ENCODE results near the gene BSDC1. TPM values are rescaled to one million over a fixed set of nuclear protein-coding genes. Genes with fewer than 3 reads are reported as not detected.

The BSDC1 gene
- total and polyA plus RNA-seq, 12 donors: 21.4 to 49.4 (median 44.3) TPM

DNA sequence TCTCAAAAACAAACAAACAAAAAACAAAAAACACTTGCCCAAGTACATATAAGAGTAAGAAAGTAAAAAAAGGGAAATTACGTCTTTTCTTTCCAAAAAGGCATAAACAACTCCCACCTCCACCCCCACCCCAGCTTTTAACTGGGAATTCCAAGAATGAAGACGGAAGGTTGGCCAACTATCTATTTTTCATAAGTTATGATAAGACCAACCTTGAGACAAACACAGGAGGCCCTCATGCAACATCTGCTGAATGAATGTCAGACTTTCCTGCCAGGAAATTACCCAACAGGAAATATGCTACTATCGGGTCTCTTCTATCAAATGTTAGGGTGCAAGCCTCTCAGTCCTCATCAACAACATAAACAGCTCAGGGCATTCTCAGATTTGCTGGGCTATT, 1.9 kb downstream of the BSDC1 start:
- Histone ChIP-seq H3K4me3 (peak overlapping the region in 3 of 10 donors; percentile 59 to 88 (median 78)), H3K27ac (peak overlapping the region in 3 of 10 donors; percentile 3 to 91 (median 11)), H3K27me3 (no peaks in the 10 kb centered on the region), H3K9me3 (no peaks in the 10 kb centered on the region), H3K36me3 (peaks cover 0 to 61% (median 10%) of the 10 kb centered on the region in 9 donors), H3K4me1 (peaks cover 7 to 56% (median 41%) of the 10 kb centered on the region in 9 donors)
- TF ChIP-seq, protein P1, sequence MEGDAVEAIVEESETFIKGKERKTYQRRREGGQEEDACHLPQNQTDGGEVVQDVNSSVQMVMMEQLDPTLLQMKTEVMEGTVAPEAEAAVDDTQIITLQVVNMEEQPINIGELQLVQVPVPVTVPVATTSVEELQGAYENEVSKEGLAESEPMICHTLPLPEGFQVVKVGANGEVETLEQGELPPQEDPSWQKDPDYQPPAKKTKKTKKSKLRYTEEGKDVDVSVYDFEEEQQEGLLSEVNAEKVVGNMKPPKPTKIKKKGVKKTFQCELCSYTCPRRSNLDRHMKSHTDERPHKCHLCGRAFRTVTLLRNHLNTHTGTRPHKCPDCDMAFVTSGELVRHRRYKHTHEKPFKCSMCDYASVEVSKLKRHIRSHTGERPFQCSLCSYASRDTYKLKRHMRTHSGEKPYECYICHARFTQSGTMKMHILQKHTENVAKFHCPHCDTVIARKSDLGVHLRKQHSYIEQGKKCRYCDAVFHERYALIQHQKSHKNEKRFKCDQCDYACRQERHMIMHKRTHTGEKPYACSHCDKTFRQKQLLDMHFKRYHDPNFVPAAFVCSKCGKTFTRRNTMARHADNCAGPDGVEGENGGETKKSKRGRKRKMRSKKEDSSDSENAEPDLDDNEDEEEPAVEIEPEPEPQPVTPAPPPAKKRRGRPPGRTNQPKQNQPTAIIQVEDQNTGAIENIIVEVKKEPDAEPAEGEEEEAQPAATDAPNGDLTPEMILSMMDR (IDR thresholded peaks at IDR 0.05): no peak
- DNase-seq: no peak
- WGBS, 2 donors: 49 to 71% methylated on average over 3 of the region's 3 CpGs
- no peak for ATAC-seq
- intact Hi-C loops (cut with DNase I): loop anchor here in 3 of 10 donors (5.0 to 10.0 kb wide), 4 partner anchors 40 to 682 kb away; partner anchors contain the start of gene MARCKSL1 (in 1 of the 3)

DNA sequence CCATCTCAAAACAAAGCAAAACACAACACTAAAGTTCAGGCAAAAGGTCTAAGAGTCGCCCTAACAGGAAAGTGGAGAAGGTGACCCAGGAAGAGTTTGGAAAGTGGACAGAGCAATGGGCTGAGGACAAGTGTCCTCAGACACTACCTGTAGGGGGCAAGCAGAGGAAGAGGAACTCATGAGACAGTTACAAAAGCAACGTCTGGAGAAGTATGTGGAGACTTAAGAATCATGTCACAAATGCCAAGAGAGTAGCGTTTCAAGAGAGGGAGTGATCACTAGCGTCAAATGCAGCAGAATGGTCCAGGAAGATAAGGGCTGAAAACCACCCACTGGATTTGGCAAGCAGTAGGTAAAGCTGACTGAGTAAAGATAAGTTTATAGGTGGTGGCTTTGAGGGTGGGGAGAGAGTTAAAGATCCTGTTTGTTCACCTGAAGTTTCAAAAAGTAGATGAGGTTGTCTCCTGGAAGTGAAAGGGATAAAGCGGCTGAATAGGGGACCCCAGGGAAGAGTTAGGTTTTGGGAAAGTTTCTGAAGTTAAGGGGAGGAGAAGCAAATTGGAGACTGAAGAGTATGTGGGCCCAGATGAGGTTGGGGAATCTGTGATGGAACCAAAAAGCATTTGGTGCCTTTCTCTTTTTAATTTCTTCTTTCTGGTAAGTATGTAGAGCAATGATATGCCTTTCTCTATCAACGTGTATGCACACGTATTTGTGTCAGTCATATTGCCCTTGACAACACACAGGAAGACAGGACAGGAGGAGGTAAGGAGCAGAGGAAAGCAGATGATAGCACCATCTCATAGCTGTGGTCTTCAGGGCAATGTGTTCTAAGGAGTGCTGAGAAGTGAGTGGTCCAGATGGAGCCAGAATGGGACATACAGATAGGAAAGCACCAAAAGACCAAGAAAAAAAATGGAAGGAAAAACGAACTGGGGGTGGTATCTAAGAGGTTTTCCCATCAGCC, 3.1 kb downstream of the BSDC1 start:
- Histone ChIP-seq H3K9me3 (no peaks in the 10 kb centered on the region), H3K4me1 (peaks cover 7 to 56% (median 41%) of the 10 kb centered on the region in 9 donors), H3K36me3 (peaks cover 0 to 72% (median 14%) of the 10 kb centered on the region in 9 donors), H3K4me3 (no peak overlapping the region), H3K27ac (peak overlapping the region in 1 of 10 donors; percentile 91), H3K27me3 (no peaks in the 10 kb centered on the region)
- TF ChIP-seq, protein P1 (IDR thresholded peaks at IDR 0.05): no peak
- DNase-seq (no peak), ATAC-seq (no peak)
- intact Hi-C loops (cut with DNase I): loop anchor here in 3 of 10 donors (5.0 to 10.0 kb wide), 4 partner anchors 39 to 684 kb away; partner anchors contain the start of gene MARCKSL1 (in 1 of the 3)
- 47 to 49% methylated on average over 8 of the region's 8 CpGs for whole genome bisulfite sequencing, 2 donors

DNA sequence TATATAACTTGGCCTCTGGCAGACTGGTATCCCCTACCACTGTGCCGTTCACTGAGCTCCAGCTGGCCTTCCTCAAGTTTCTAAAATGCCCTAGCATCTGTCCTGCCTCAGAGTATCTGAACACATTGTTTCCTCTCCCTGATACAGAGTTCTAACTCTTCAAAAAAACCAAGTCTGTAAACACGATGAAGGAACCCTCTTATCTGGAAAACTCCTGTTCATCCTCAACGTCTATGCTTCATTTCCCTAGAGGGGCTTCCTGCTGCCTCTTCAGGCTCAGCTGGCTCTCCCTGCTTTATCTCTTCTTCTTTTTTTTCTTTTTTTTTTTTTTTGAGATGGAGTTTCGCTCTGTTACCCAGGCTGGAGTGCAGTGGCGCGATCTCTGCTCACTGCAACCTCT, 5.6 kb downstream of the BSDC1 start:
- TF ChIP-seq, protein P1 (IDR thresholded peaks at IDR 0.05): no peak
- Histone ChIP-seq H3K27me3 (no peaks in the 10 kb centered on the region), H3K9me3 (no peaks in the 10 kb centered on the region), H3K27ac (no peak overlapping the region), H3K36me3 (peaks cover 0 to 98% (median 34%) of the 10 kb centered on the region in 9 donors), H3K4me3 (no peak overlapping the region), H3K4me1 (peaks cover 7 to 46% (median 33%) of the 10 kb centered on the region in 9 donors)
- intact Hi-C loops (cut with DNase I): no loop called here
- WGBS, 2 donors: 61 to 70% methylated on average over 6 of the region's 6 CpGs
- DNase-seq (no peak), ATAC-seq (no peak)

DNA sequence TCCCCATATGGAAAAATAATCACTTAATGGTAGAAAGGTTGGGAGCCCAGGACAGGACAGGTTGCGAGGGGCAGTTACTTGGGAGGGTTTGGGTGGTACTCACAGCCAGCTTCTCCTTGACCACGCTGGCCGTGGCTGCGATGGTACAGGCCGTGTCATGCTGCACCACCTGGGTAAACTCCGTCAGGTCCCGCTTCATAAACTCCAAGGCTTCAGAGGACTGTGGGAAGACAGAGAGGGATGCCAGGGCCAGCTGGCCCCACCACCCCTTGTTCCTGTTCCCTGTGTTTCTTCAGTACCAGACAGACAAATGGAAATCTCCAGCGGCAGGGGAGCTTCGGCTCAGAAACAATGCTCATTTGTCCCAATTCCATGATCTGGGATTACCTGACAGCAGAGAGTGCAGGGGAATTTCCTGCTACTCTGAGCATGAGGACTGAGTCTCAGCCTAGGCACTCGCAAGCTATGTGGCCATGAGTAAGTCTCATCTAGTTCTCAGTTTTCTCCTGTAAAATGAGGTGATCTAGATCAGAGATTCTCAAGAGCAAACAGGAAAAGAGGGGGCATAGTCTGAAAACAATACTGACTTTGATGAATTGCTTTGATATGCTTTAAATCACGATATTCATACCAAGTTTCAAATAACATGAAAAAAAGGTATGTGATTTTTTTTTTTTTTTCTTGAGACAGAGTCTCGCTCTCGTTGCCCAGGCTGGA, 7.4 kb downstream of the BSDC1 start:
- peaks cover 0 to 100% (median 52%) of the 10 kb centered on the region in 9 donors for H3K36me3 ChIP-seq
- TF ChIP-seq, protein P1 (IDR thresholded peaks at IDR 0.05): no peak
- H3K9me3 ChIP-seq: no peaks in the 10 kb centered on the region
- ATAC-seq: no peak
- intact Hi-C loops (cut with DNase I): no loop called here
- no peaks in the 10 kb centered on the region for H3K27me3 ChIP-seq
- DNase-seq: no peak
- H3K4me1 ChIP-seq: peaks cover 0 to 28% (median 15%) of the 10 kb centered on the region in 9 donors
- H3K27ac ChIP-seq: no peak overlapping the region
- H3K4me3 ChIP-seq: no peak overlapping the region
- 89% methylated on average over 13 of the region's 13 CpGs for WGBS, 2 donors

Measured in heart right ventricle (tissue), 16 donors.